ENCODE measurements around the gene EIF4EBP3. TPM values are rescaled to one million over a fixed set of nuclear protein-coding genes. Genes with fewer than 3 reads are reported as not detected.

Gene EIF4EBP3
- total RNA-seq, 1 experiment from 2014 or later = 7.3 TPM

- H2AFZ ChIP-seq (ENCODE audit: low read length) = no peak overlapping the region
- H3K9me3 ChIP-seq (ENCODE audit: low read length) = no peaks in the 10 kb centered on the region
- H3K79me2 ChIP-seq (ENCODE audit: low read length) = peaks cover 1% of the 10 kb centered on the region; the same call in 1 of the 2 replicates
- H3K27ac ChIP-seq (ENCODE audit: low read length) = no peak overlapping the region
- H3K27me3 ChIP-seq (ENCODE audit: low read length) = no peaks in the 10 kb centered on the region
- no peak overlapping the region for H3K4me2 ChIP-seq (ENCODE audit: low read depth, low read length, poor library complexity, severe bottlenecking)
- no peak overlapping the region for H3K9ac ChIP-seq (ENCODE audit: low read length)
- H3K4me3 ChIP-seq (ENCODE audit: low read length) = no peak overlapping the region
- DNase-seq = no peak
- no peaks in the 10 kb centered on the region for H4K20me1 ChIP-seq (ENCODE audit: insufficient read depth, low read depth, low read length)
- H3K9me2 ChIP-seq (replicated peaks; ENCODE audit: insufficient read depth, low read length) = no peaks in the 10 kb centered on the region
- H3K4me1 ChIP-seq (ENCODE audit: low read length) = peaks cover 10% of the 10 kb centered on the region
- peaks cover 50% of the 10 kb centered on the region; the same call in 1 of the 2 replicates for H3K36me3 ChIP-seq (ENCODE audit: insufficient read depth, low read length)
These were observed 4.5 kb upstream of the EIF4EBP3 start for GRCh38 chr5:140542972-140543371.

DNA sequence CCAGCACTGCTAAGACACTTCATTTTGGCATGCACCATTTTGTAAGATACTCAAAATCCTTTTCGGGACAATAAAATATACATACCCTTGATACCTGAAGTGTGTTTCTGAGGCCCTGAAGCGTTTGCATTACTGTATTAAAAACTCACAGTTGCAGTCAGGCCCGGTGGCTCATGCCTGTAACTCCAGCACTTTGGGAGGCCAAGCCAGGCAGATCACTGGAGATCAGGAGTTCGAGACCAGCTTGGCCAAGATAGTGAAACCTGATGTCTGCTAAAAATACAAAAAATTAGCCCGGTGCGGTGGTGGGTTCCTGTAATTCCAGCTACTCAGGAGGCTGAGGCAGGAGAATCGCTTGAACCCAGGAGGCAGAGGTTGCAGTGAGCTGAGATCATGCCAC lies 2.5 kb upstream of the EIF4EBP3 start:
- Histone ChIP-seq H3K4me2 (ENCODE audit: low read depth, low read length, poor library complexity, severe bottlenecking) (no peak overlapping the region), H3K36me3 (ENCODE audit: insufficient read depth, low read length) (peaks cover 53% of the 10 kb centered on the region), H3K4me1 (ENCODE audit: low read length) (peaks cover 24% of the 10 kb centered on the region), H4K20me1 (ENCODE audit: insufficient read depth, low read depth, low read length) (no peaks in the 10 kb centered on the region), H3K79me2 (ENCODE audit: low read length) (peaks cover 15% of the 10 kb centered on the region), H3K9me2 (replicated peaks; ENCODE audit: insufficient read depth, low read length) (no peaks in the 10 kb centered on the region), H3K9me3 (ENCODE audit: low read length) (no peaks in the 10 kb centered on the region), H3K4me3 (ENCODE audit: low read length) (no peak overlapping the region), H3K27me3 (ENCODE audit: low read length) (no peaks in the 10 kb centered on the region), H3K27ac (ENCODE audit: low read length) (no peak overlapping the region), H2AFZ (ENCODE audit: low read length) (no peak overlapping the region), H3K9ac (ENCODE audit: low read length) (no peak overlapping the region)
- DNase-seq = no peak

GRCh38 chr5:140545606-140546005 lies 1.9 kb upstream of the EIF4EBP3 start:
- no peak overlapping the region for H3K27ac ChIP-seq (ENCODE audit: low read length)

DNA sequence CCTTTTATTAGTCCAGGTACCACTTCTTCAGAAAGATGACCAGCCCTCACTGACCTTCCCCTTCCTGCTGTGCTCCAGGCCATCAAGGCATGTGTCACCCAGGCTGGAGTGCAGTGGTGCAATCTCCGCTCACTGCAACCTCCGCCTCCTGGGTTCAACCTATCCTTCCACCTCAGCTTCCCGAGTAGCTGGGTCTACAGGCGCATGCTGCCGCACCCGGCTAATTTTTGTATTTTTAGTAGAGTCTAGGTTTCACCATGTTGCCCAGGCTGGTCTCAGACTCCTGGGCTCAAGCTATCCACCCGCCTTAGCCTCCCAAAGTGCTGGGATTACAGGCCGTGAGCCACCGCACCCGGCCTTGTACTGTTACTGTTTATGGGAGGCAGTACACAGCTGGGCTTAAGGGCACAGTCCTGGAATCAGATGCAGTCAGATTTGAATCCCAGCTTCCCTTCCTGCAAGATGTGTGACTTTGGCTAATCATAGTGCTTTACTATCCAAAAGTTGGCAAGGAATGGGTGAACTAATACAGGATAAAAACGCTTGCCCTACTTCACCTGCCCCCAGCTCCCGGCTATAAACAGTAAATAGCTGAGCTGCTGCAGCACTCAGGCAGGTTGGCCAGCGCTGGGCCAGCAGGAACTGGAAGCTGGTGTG lies 483 bp upstream of the EIF4EBP3 start:
- Histone ChIP-seq H2AFZ (ENCODE audit: low read length) (no peak overlapping the region), H3K4me3 (ENCODE audit: low read length) (no peak overlapping the region), H3K27me3 (ENCODE audit: low read length) (no peaks in the 10 kb centered on the region)

More at GRCh38 chr5:140545606-140546005, 1.9 kb upstream of the EIF4EBP3 start:
- H3K4me3 ChIP-seq (ENCODE audit: low read length) = no peak overlapping the region
- no peaks in the 10 kb centered on the region for H4K20me1 ChIP-seq (ENCODE audit: insufficient read depth, low read depth, low read length)
- peaks cover 15% of the 10 kb centered on the region for H3K79me2 ChIP-seq (ENCODE audit: low read length)
- no peak overlapping the region for H2AFZ ChIP-seq (ENCODE audit: low read length)
- H3K9ac ChIP-seq (ENCODE audit: low read length) = no peak overlapping the region
- peaks cover 24% of the 10 kb centered on the region for H3K4me1 ChIP-seq (ENCODE audit: low read length)
- H3K27me3 ChIP-seq (ENCODE audit: low read length) = no peaks in the 10 kb centered on the region
- H3K4me2 ChIP-seq (ENCODE audit: low read depth, low read length, poor library complexity, severe bottlenecking) = no peak overlapping the region
- H3K9me2 ChIP-seq (replicated peaks; ENCODE audit: insufficient read depth, low read length) = no peaks in the 10 kb centered on the region
- peaks cover 52% of the 10 kb centered on the region for H3K36me3 ChIP-seq (ENCODE audit: insufficient read depth, low read length)
- H3K9me3 ChIP-seq (ENCODE audit: low read length) = no peaks in the 10 kb centered on the region
- DNase-seq = no peak

GRCh38 chr5:140548300-140548688 lies 832 bp downstream of the EIF4EBP3 start:
- H3K9me3 ChIP-seq (ENCODE audit: low read length) = no peaks in the 10 kb centered on the region
- H3K9me2 ChIP-seq (replicated peaks; ENCODE audit: insufficient read depth, low read length) = no peaks in the 10 kb centered on the region
- H4K20me1 ChIP-seq (ENCODE audit: insufficient read depth, low read depth, low read length) = no peaks in the 10 kb centered on the region
- peak overlapping the region; percentile 51; the same call in 1 of the 2 replicates for H3K4me3 ChIP-seq (ENCODE audit: low read length)
- no peak for DNase-seq
- no peak overlapping the region for H2AFZ ChIP-seq (ENCODE audit: low read length)
- peaks cover 35% of the 10 kb centered on the region for H3K79me2 ChIP-seq (ENCODE audit: low read length)
- peak overlapping the region; percentile 72 for H3K9ac ChIP-seq (ENCODE audit: low read length)
- peaks cover 48% of the 10 kb centered on the region for H3K36me3 ChIP-seq (ENCODE audit: insufficient read depth, low read length)
- peak overlapping the region; percentile 68 for H3K4me2 ChIP-seq (ENCODE audit: low read depth, low read length, poor library complexity, severe bottlenecking)
- H3K27me3 ChIP-seq (ENCODE audit: low read length) = no peaks in the 10 kb centered on the region
- peaks cover 26% of the 10 kb centered on the region for H3K4me1 ChIP-seq (ENCODE audit: low read length)
- peak overlapping the region; percentile 48; the same call in 1 of the 2 replicates for H3K27ac ChIP-seq (ENCODE audit: low read length)

More for the DNA sequence above, 483 bp upstream of the EIF4EBP3 start:
- Histone ChIP-seq H3K9me2 (replicated peaks; ENCODE audit: insufficient read depth, low read length) (no peaks in the 10 kb centered on the region), H3K4me1 (ENCODE audit: low read length) (peaks cover 24% of the 10 kb centered on the region), H3K4me2 (ENCODE audit: low read depth, low read length, poor library complexity, severe bottlenecking) (peak overlapping the region; percentile 68), H3K9me3 (ENCODE audit: low read length) (no peaks in the 10 kb centered on the region), H3K27ac (ENCODE audit: low read length) (no peak overlapping the region), H4K20me1 (ENCODE audit: insufficient read depth, low read depth, low read length) (no peaks in the 10 kb centered on the region), H3K36me3 (ENCODE audit: insufficient read depth, low read length) (peaks cover 46% of the 10 kb centered on the region), H3K9ac (ENCODE audit: low read length) (peak overlapping the region; percentile 22; the same call in 1 of the 2 replicates), H3K79me2 (ENCODE audit: low read length) (peaks cover 24% of the 10 kb centered on the region)
- no peak for DNase-seq

GRCh38 chr5:140548791-140549190 lies 1.3 kb downstream of the EIF4EBP3 start:
- Histone ChIP-seq H3K4me2 (ENCODE audit: low read depth, low read length, poor library complexity, severe bottlenecking) (no peak overlapping the region), H2AFZ (ENCODE audit: low read length) (no peak overlapping the region), H3K27ac (ENCODE audit: low read length) (peak overlapping the region; percentile 48; the same call in 1 of the 2 replicates), H3K27me3 (ENCODE audit: low read length) (no peaks in the 10 kb centered on the region), H3K9ac (ENCODE audit: low read length) (peak overlapping the region; percentile 72), H3K9me3 (ENCODE audit: low read length) (no peaks in the 10 kb centered on the region), H3K36me3 (ENCODE audit: insufficient read depth, low read length) (peaks cover 48% of the 10 kb centered on the region), H4K20me1 (ENCODE audit: insufficient read depth, low read depth, low read length) (no peaks in the 10 kb centered on the region), H3K79me2 (ENCODE audit: low read length) (peaks cover 40% of the 10 kb centered on the region), H3K9me2 (replicated peaks; ENCODE audit: insufficient read depth, low read length) (no peaks in the 10 kb centered on the region), H3K4me3 (ENCODE audit: low read length) (no peak overlapping the region), H3K4me1 (ENCODE audit: low read length) (peaks cover 28% of the 10 kb centered on the region)
- DNase-seq = no peak

DNA sequence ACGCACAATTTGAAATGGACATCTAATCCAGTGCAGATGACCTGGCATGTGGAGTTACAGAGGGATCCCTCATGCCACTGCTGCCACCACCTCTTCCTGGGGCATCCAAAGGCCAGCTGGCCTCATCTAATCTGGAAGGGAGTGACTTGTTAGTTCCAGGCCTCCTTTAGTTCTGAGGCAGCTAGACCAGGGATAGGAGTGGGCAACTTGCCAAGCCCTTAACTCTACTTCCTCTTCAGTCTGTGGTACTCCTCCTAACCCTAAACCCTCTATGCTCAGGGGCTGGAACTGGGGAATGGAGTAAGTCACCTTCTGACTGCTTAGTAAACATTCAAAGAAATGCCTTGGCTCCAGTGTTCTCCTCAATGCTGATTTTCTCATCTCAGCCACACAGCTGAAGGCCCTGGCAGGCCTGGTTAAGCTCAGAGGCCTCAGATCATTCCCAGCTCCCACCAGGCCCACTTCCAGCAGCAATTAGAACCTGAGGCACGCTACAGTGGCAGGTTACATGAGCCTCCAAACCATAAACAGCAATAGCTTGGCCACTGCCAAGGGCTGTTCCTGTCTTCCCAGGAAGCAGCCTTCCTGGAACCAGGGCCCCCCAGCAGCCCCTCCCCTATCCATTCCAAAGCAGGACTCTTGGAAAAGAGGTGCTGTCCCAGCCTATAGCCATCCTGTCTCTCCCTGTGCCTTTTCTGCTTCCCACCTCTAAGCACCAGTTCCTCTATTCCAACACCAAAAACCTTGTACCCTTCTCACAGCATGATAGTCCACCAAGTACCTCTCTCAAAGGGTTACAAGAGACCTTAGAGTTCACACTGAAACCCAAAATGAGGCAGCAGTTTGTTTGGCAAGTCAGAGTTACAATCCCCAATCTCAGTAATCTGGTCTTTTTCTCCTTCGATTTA lies 2.0 kb downstream of the EIF4EBP3 start:
- Histone ChIP-seq H3K9me3 (ENCODE audit: low read length) (no peaks in the 10 kb centered on the region), H3K9ac (ENCODE audit: low read length) (no peak overlapping the region), H2AFZ (ENCODE audit: low read length) (no peak overlapping the region), H3K27me3 (ENCODE audit: low read length) (no peaks in the 10 kb centered on the region), H3K36me3 (ENCODE audit: insufficient read depth, low read length) (peaks cover 47% of the 10 kb centered on the region), H3K4me3 (ENCODE audit: low read length) (no peak overlapping the region), H3K9me2 (replicated peaks; ENCODE audit: insufficient read depth, low read length) (no peaks in the 10 kb centered on the region), H3K4me1 (ENCODE audit: low read length) (peaks cover 35% of the 10 kb centered on the region), H3K79me2 (ENCODE audit: low read length) (peaks cover 47% of the 10 kb centered on the region), H3K27ac (ENCODE audit: low read length) (no peak overlapping the region), H3K4me2 (ENCODE audit: low read depth, low read length, poor library complexity, severe bottlenecking) (no peak overlapping the region), H4K20me1 (ENCODE audit: insufficient read depth, low read depth, low read length) (no peaks in the 10 kb centered on the region)
- peak; percentile 59 for DNase-seq

Data from Karpas-422 (cell line).